Occipital lobe (tissue), 2 donors: Measurements from ENCODE around the gene PTPMT1. TPM values are rescaled to one million over a fixed set of nuclear protein-coding genes. Genes with fewer than 3 reads are reported as not detected.
"Not testable (repeated sequence)": the region's sequence is repeated elsewhere in the genome, so short reads cannot be mapped to it uniquely, and the experiment has no call there.

ENCODE experiments used
- DNase-seq: peaks from one replicate; lab custom pipeline; 2025; lab: John Stamatoyannopoulos, UW
- total RNA-seq: library from RNA; depleted of rRNA; stranded (reverse); fragments of >200 nt; gene quantifications from one replicate; pipeline ENCODE4 v1.2.3, GENCODE V29; 2014

The PTPMT1 gene, protein sequence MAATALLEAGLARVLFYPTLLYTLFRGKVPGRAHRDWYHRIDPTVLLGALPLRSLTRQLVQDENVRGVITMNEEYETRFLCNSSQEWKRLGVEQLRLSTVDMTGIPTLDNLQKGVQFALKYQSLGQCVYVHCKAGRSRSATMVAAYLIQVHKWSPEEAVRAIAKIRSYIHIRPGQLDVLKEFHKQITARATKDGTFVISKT
- 25.3 TPM for total RNA-seq

GRCh38 chr11:47565340-47566148 lies at the start of gene PTPMT1:
Gene PTPMT1 (plus strand): TSS chr11:47565599. CDS start chr11:47565623, 24 bp downstream.
- no peak for DNase-seq

GRCh38 chr11:47516155-47516554 lies 49.2 kb upstream of the PTPMT1 start:
- no peak for DNase-seq

DNA sequence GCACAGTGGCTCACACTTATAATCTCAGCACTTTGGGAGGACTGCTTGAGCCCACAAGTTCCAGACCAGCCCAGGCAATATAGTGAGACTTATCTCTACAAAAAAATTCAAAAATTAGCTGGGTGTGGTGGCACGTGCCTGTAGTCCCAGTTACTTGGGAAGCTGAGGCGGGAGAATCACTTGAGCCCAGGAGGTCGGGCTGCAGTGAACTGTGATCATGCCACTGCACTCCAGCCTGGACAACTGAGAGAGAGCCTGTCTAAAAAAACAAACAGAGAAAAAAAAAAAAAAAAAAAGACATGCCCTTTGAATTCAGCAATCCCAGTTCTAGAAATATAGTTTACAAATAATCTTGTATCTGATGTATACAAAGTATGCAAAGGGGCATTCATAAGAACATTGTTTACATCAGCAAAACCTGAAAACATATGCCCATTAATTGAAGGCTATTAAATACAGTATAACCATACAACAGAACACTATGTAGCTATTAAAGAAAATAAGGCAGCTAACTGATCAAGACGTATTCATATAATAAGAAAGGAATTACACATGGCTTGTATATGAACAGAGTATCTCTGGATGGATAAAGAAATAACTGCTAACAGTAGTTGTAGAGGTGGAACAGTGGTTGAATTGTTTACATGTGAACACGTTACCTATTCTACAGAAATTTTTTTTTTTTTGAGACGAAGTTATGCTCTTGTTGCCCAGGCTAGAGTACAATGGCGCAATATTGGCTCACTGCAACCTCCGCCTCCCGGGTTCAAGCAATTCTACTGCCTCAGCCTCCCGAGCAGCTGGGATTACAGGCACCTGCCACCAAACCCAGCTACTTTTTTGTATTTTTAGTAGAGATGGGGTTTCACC lies 48.2 kb upstream of the PTPMT1 start:
- DNase-seq = no peak

DNA sequence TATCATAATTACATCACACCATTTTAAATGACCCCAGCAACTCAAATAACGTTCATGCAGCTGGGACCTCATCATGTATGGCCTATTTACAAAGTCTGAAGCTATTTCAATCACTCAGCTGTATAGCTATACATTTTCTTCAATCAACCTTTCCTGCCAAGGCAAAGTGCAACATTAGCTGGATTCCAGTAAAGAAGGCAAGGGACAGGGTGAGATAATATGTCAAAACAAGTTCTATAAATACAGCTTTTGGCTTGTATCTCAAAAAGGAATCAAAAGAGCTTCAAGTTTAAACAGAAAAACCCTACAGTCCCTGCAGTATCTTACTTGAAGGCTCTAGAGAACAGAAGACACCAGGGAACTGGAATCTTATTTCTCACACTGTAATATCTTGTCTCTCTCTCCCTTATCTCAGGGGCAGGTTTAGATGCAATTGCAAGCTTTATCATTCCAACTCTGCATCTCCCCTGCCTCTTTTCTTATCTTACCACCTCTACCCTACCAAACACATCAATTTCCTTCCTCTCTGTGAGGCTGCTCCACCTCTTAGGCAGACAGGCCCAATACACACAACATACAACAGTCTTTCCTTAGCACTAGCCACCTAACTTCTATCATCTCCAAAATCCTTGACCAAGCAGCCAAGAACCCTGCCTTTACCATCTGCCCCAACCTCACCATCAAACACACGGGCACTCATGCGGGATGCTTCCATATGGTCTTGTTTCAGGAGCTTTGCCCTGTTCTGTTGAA lies 47.0 kb upstream of the PTPMT1 start:
- no peak for DNase-seq

GRCh38 chr11:47523490-47524225 lies 41.7 kb upstream of the PTPMT1 start:
- peak; percentile 36 for DNase-seq

GRCh38 chr11:47524291-47524874 lies 41.0 kb upstream of the PTPMT1 start:
- DNase-seq = peak; percentile 49

DNA sequence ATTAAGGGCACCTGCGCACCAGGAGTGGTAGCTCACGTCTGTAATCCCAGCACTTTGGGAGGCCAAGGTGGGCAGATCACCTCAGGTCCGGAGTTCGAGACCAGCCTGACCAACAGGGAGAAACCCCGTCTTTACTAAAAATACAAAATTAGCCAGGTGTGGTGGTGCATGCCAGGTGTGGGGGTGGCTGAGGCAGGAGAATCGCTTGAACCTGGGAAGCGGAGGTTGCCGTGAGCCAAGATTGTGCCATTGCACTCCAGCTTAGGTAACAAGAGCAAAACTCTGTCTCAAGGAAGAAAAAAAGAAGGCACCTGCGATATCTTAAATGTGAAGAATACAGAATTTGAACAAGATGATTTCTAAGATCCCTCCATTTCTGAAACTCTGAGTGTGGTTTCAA lies 39.4 kb upstream of the PTPMT1 start:
- DNase-seq = not testable (repeated sequence)

- no peak for DNase-seq
Measured at GRCh38 chr11:47527186-47527585, 38.2 kb upstream of the PTPMT1 start.

DNA sequence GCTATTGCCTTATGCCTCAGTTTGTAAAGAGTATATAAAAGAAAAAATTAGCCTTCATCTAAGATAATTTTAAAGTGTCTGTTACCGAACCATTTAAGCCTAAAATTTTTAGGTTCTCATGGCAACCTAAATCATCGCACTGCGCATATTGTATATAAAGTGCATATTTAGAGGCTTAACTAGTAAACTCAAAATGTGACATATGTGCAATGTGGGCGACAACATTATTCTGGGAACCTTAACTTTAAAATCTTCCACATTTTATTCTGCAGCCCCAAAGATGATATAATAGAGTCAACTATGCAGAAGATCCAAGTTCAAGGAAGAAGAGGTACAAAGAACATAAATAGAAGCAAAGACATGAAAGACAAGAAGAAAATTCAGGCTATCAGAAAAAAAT lies 35.4 kb upstream of the PTPMT1 start:
- DNase-seq = no peak

DNA sequence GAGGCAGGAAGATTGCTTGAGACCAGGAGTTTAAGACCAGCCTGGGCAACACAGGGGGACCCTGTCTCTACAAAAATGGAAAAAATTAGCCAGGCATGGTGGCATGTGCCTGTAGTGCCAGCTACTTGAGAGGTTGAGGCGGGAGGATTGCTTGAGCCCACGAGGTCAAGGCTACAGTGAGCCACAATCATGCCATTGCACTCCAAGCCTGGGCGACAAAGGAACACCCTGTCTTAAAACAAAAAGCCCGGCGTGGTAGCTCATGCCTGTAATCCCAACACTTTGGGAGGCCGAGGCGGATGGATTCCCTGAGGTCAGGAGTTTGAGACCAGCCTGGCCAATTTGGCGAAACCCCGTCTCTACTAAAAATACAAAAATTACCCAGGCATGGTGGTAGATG lies 34.7 kb upstream of the PTPMT1 start:
- not testable (repeated sequence) for DNase-seq

GRCh38 chr11:47531666-47532065 lies 33.7 kb upstream of the PTPMT1 start:
- no peak for DNase-seq

DNA sequence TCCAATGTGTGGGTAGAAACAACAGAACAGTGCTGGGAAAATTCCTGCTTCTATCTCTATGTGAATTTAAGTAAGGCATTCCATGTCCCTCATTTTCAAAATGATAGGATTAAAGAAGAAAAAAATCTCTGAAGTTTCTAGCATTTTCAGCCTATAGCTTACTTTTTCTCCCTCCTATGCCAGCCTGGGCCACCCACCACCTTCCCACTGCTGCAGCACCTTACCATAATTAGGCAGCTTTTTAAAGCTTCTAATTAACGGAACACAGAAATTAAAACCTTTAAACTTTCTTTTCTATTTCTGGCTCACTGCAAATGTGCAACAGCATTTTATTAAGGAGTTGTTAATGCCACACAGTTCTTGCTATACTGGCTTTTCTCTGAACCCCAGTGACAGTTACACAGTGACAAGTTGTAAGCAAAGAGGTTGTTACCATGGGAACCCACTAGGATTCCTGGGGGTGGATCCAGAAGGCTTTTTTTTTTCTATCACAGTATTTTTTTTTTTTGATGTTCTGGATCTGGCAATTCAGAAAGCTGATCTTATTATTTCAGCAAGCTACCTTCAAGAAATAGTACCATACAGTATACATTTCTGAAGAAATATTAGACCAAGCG lies 32.7 kb upstream of the PTPMT1 start:
- no peak for DNase-seq

- DNase-seq = no peak
Measured at GRCh38 chr11:47533690-47534151, 31.7 kb upstream of the PTPMT1 start.

DNA sequence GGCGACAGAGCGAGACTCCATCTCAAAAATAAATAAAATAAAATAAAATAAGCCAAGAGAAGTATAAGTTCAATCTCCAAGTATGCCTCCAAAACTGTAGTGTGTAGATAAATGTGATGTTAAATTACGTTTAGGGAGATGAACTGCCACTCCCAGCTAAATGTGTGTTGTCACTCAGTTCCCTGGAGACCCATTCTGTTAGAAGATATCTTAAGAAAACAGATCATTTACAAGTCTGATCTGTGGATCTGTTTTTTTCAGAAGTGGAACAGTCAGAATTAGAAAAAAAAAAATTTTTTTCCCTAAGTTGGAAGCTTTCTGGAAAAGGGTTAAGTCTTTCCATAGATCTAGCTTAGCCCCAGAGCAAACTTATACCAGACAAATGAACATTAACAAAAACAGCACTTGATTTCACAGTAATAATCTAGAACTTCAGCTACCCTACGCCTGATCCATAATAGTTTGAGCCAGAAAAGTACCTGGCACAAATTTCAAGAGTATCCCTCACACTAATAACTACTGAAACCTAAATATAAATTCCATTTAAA lies 30.6 kb upstream of the PTPMT1 start:
- no peak for DNase-seq

DNA sequence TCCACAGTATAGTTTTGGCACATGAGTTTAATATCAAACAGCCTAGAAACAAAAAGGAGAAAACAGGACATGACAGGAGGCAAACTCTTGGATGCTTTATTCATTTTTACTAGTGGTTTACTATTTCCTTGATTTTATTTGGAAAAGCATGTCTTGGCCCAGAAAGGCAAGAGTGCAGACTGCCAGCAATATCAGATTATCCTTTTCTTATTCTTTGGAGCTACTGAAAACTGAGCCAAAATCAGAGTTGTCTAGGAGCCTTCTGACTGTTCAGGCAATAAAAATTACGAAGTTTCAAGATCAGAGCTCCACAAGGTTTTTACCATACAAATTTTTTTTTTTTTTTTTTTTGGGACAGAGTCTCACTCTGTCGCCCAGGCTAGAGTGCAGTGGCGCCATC lies 28.5 kb upstream of the PTPMT1 start:
- no peak for DNase-seq

GRCh38 chr11:47538741-47539565 lies 26.4 kb upstream of the PTPMT1 start:
- no peak for DNase-seq

GRCh38 chr11:47539681-47540039 lies 25.7 kb upstream of the PTPMT1 start:
- no peak for DNase-seq

- DNase-seq = no peak
Measured at GRCh38 chr11:47541070-47541469, 24.3 kb upstream of the PTPMT1 start.

DNA sequence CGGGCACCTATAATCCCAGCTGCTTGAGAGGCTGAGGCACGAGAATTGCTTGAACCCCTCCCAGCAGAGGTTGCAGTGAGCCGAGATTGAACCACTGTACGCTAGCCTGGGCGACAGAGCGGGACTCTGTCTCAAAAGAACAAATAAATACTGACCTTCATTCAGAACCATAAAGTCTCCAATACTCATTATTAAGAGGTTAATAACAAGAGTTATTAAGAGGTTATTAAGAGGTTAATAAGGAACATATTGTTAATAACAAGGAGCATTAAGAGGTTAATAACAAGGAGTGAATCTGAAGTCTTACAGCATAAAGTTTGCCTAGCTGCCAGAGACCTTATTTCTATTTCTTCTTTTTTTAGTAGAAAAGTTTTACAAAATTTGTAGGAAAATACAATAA lies 20.1 kb upstream of the PTPMT1 start:
- DNase-seq = no peak
